DMS153 treated with DMSO at 0.1 percent for 48 hours (cell line): ENCODE data around the gene APBA1.

Experiments
- DNase-seq: peaks from one replicate; lab custom pipeline; 2025; ENCODE audit not compliant: unreplicated experiment; lab: John Stamatoyannopoulos, UW

The APBA1 gene

DNA sequence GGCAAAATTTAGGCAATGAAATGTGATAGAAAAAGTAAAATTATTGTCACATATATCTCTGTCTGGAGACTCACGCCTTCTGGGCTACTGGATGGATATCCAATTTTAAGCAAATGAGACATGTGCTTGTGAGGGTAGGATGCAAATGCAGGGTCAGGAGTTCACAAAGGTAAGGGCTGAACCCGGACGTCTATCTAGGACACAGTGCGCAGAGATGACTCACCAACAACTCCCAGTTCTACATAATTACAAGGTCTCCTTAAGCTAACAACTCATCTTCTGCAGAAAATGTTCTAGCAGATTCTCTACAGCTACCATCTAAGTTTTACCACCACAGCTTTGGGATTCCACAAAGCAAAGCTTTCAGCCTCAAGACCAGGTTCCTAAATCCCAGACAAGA lies 186.7 kb downstream of the APBA1 start:
- no peak for DNase-seq

DNA sequence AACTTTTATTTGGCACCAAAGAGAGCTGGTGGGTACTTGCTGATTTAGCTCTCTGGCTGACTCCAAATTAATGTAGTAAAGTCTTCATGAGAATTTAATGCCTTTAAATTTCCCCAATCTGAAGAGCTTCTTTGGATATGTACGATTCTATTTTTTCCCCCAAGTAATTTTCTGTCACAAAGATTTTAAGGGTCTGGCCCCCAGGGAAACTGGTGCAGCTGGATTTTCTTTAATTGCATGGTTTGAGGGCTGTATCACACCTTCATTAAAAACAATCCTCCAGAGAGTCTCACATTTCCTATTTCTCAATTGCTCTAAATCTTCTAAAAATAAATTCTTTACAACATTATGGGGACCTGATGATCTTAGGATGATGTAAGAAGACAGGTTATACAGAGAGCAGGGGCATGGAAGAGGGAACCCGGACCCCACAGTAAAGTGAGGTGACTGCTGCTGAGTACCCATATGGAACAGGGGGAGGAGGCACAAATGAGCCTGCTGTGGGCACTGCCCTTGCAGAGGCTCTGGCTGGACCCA lies 188.2 kb downstream of the APBA1 start:
- no peak for DNase-seq

DNA sequence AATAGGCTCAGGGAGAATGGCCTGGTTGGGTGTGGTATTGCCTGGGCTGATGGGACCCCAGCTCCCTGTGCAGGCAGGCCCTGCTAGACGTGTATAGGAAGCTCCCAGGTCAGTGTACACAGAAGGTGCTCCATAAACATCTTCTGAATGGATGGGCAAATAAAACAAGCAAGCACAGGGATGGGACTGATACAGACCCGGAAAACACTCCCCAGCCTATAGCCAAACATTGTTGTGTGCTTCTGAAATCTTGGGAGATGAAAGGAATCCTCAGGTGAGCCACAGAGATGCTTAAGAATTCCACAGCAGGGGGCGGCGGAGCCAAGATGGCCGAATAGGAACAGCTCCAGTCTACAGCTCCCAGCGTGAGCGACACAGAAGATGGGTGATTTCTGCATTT lies 195.4 kb downstream of the APBA1 start:
- no peak for DNase-seq

DNA sequence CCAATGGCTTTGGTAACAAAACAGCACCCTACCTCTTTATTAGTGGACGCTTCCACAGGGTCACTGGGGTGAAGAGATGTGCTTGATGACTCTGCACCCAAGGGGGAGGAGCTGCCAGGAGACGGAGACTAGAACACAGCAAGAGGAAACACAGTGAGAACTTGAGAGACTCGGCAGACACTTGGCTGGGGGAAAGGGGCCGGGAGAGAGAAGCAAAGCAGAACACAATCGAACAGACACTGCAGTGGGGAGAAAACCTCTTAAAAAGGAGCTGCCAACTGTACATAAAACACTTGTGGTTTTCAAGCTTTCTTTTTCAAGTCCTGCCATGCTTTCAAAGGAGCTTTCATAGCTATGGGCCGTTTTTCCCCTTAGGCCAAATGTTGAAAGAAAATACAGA lies 196.2 kb downstream of the APBA1 start:
- no peak for DNase-seq

DNA sequence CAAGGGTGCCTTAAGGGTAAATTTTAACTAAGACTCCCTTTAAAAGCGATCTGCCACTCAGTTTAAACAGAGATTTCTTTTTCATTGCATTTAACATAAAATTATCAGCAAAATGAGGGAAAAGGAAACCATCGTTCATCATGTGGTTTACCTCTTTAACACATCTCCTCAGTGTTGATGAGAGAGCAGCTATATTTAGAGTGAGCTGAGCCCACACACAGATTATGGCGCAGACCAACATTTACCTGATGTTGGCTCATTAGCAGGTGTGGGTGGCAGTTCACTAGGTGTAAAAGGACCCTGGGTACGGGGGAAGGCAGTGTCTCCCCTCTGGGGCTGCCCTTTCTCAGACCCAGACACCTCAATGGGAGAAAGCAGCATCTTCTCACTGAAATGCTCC lies 197.3 kb downstream of the APBA1 start:
- DNase-seq = no peak

DNA sequence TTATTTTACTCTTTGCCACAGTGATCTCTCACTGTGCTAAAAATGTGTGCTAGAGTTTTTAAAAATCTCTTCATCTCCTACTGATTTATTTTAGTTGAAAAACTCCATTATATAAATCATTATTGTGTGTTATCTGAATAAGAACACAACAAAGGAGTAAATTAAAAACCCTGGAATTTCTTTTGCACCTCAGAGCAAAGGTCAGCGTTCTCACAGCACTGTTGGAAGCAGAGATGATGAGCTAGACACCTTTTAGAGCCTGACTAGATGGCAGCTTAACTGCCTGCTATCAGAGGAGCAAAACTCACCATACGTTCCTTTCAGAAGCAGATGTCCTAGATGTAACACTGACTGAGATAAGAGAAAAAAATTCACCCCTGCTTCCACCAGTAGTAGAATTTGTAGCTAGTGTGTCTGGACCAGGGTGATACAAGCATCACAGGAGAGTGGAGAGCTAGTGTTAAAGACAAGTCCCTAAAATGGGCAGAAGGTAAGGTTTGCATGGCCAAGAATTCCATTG lies 200.0 kb downstream of the APBA1 start:
- no peak for DNase-seq

DNA sequence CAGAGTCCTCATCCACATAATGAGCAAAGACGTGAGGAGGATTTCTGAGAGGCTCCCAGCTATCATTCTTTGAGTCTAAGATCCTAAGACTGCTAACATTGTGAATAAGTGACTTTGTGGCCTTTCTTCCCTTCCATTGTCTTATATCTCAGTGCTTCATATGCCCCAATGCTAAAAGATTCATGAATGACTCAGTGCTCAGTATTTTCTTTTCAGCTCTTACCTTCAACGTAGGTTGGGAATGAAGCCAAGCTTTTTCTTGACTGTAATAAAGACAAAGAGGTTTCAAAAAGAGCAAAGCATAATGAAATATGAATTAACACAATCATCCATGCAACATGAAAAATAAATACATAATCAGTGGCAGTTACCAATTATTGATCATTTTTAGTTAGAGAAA lies 200.7 kb downstream of the APBA1 start:
- DNase-seq = no peak

DNA sequence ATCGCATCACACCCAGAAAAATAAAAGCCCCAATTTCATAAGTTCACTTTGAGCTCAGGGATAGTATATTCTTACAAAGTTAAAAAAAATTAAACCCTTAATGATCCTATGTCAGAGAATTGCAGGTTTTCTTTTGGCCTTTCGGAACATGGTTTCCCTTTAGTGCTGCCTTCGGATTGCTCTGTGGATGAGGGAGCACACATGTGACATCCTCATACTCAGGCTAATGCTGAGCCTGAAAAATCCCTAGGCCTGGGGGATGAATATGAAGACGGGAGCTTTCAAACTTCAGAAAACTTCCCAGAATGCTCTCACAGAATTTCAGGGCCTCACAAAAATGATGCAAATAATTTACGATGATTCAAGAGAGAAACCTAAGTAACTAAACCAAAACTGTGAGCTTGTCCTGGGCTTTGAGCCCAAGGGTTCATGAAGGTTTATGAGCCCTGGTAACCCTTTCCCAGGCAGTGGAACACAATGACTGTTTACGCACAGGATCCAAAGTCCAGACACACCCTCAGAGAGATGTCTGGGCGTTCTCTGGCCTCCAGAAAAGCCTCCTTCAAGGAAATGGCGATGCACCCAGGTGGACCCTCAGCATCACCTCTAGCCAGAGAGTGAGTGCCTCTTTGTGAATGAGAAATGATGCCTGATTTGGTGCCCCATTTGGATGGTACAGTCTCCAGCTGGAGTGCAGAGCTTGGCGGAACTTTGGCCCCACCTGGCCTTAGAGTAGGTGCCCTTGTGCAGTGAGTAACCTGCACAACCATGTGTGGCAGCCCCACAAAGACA lies 201.8 kb downstream of the APBA1 start:
- DNase-seq = no peak

DNA sequence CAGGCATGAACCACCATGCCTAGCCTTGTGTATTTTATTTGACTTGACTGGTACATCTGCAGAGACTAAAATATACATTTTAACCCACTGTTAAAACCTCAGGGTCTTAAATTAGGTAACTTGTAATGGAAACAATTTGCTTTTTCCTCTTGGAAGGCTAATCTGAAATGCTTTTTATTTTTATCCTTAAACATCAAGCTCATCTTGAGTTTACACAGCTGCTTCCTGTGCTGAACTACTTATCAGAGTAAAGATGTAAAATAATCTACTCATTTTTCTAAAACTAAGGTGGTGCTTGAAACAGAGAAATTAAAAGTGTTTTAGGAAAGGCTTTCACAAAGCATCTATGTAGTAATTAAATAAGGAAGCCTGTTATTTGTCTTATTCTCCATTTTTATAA lies 203.0 kb downstream of the APBA1 start:
- no peak for DNase-seq

DNA sequence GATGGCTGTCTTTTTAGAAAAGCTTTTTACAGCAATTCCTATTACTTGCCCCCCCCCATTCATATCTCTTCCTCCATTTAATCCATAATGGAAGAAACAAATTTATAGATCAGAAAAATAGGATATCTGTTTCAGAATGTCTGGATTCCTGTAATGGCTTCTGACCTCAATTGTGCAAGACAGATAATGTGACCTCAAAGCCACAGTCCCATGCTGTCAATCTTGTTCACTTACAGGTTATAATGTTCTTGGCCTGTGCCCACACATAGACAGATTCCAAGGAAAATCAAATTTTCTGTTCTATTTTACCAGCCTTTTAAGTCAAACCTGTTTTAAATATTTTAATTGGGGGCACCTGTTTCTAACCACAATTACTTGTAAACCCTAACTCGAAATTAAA lies 203.8 kb downstream of the APBA1 start:
- no peak for DNase-seq

DNA sequence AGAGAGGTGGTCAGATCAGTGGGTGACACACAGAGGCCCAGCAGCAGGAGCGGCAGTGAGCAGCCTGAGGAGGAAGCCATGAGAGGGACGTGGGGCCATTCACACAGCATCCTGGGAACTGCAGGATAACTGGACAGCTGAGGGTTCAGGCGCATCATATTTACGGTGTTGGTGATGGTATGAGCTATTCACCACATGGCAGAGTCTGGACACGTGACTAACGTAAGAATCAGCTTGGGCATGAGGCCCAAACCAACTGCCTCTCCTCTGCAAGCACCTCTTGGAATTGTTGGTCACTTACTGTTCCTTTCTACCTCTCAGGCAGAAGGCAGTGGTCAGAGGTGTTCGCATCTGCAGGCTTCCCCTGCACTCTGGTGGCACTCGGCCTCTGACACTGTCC lies 206.0 kb downstream of the APBA1 start:
- DNase-seq = no peak

DNA sequence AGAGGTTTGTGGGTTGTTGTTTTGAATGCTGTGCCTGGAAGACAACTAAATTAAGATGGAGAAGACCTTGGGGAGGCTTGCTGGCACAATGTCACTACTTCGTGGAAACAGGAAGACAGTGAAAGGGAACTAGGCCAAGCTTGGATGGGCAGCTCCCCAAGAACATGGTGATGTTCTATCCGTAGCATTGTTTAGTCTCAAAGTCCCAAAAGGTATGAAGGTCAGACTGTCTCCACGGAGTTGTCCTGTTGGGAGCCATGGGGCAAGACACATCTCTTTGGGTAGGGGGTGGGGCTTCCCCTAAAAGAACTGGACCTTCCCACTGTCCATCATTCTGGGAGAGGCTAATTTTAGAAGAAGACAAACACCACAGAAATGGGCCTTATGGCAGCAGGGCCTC lies 206.7 kb downstream of the APBA1 start:
- DNase-seq = no peak

DNA sequence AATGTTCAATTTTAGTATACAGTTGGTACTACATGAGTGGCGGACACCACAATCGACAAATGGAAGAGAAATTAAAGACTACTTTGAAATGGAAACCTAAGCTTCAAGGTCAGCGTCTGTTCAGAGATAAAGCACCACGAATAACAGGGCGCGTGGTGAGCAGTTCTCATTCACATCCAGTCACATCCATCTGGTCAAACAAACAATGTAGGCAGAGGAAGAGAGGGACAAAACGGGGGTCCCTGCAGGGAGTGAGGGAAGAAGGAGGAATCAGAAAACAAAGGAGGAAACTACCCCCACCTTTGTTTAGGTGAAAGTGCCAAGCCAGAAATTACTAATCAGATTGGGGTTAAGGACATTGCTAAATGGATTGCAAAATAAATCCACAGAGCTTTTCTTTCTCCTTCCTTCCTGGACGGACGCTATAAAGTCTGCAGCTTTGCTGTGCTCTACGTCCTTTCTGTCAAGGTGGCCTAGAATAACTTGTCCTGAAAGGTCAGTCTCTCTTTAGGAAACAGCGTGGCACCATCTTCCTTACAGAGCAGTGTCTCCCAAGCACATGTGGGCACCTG lies 208.6 kb downstream of the APBA1 start:
- DNase-seq = no peak

DNA sequence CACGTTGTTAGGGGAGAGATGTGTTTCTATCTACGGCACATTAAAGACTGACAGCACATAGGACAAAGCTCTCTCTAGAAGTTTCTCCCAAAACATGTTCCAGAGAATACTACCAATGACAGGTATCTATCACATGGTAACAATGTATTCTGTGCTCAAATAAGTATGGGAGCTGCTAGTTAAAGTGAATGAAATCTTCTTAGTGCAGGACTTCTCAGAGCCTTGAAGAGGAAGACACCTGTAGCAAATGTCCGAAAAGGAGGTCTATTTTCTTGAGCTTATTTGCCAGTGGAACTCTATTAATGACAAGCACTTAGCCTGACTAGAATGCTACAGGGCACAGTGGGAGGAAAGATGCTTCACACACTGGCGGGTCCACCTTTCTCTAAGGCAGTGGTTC lies 209.8 kb downstream of the APBA1 start:
- no peak for DNase-seq

DNA sequence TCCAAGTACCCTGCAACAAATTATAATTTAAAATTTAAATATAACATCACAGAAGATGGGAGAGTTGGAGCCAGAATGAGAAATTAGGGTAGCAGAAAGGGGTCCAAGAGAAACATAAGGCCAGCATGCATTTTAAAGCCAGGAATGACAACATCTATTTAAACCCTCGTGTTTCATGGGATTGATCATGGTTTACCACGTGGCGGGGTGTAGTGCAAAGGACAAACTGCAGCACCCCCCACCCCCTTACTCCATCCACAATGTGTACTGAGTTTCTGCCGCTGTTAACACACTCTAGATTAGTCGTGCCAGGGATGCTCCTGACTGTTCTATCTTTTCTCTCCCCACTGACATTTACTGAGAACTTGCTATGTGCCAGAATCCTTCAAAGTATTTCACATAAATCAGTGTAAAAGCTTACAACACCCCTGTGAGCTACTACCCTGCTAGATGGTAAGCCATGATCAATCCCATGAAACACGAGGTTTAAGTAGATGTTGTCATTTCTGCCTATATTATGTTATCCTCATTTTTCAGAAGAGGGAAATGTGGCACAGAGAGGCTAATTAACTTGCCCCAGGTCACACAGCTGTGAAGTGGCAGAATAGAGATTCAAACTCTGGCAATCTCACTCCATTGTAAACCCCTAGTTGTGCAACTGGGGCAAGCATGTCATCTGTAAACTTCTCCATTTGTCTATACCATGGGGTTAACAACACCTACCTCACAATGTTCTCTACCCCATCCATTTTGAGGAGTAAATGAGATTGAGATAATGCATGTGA lies 210.9 kb downstream of the APBA1 start:
- no peak for DNase-seq

DNA sequence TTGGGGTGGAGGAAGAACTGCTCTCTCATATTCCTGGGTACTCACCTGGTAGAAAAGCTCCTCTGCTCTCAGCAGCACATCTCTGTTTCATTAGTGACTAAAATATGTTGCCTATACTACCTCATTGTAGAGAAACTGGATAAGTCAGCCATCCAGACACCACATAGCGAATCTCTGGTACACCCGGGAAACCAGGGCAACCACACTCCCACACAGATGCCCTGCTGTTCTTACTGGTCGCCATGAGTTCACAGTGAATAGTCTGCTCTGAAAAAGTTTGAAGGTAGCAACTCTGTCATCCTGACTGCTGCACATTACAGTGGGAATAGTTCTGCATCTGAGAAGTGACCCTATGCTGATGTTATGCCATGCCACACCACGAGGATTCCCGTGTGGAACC lies 212.2 kb downstream of the APBA1 start:
- DNase-seq = no peak

DNA sequence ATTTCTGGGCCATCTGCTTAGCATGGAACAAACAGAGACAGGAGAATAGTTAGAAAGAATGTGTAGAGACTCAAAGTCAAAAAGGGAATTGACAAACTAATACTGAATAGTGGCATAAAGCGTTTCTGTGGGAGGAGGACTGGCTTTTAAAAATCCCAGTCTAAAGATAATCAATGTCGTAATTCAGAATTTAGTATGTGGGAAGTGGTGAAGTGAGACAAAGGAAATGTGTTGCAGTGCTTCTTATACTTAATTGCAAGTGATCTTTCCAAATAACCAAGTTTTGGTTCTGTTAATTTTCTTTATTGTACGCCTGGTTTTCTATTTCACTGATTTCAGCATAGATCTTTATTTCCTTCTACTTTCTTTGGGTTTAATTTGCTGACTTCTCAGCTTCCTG lies 214.0 kb downstream of the APBA1 start:
- no peak for DNase-seq

DNA sequence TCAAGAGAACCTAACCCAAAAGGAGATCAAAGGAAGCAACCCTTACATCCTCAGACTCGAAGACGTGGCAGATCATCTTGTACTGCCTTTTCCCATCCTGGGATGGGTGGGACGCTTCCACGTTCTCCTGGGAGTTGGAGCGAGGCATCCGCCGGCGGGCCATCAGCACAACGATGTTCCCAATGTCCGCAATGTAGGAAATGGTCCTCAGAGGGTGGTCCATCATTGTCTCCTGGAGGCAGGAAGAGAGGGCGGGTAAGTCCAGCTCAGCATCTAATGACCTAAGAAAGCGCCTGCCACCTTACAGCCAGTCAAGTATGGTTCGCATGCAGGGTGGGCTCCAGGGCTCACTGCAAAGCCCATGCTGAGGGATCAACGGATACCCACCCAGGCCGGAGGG lies 216.0 kb downstream of the APBA1 start:
- DNase-seq = no peak

DNA sequence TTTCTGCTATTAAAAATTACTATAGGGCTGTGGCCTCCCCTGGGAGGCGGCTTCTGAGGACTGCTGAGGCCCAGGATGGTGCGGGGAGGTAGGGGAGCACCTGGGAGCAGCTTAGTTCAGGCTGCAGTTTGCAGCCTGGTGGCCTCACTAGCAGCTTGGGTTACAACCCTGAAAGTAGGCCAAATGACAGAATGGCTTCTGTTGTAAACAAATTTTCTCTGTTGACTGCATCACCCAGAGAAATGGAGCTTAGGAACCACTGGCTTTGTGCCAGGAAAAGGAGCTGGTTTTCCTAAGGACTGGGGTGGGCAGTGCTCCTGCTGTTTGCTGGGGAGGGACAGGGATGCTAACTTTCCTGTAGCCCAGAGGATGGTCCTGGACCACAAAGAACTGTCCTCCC lies 216.9 kb downstream of the APBA1 start:
- no peak for DNase-seq

DNA sequence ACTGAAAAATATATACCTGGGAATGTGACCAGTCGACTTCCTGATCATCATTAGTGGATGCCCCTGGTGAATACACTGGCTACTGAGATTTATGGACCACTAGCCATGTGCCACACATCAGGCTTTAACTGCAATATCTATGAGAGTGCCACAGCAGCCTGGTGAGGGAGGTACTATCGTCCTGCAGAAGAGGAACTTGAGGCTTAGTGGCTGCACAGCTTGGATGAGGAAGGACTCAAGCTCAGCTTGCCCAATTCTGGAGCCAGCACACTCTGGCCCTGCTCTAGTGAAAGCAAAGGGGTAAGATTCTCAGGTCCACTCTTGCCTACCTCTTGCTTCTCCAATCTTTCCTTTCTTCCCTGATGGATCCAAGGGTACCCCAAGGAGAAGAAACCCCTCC lies 217.8 kb downstream of the APBA1 start:
- no peak for DNase-seq

DNA sequence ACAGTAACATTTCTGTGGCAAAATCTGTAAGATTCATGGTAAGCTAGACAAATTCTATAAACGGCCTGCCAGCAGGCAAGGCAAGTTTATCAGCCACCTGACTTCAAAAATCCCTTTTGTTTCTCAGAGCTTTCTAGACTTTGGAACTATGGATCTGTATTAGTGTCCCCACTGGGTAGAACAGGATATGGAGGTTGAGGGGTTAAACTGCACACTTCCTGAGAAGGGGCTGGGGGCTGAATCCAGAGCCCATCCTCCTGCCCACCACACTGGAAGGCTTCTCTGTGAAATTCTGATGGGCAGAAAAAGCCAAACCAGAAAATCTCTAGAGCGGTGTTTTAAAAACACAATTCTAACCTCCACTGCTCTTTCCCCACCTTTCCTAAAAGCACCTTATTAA lies 218.4 kb downstream of the APBA1 start:
- no peak for DNase-seq
